ENCODE results near the gene C5orf15. TPM values are rescaled to one million over a fixed set of nuclear protein-coding genes. Genes with fewer than 3 reads are reported as not detected.

The C5orf15 gene
- total RNA-seq, 1 donor from 2014 or later, result 20.8 TPM

GRCh38 chr5:133912951-133913350 is 55.5 kb downstream of the C5orf15 start:
- Histone ChIP-seq H3K27me3 (ENCODE audit: control insufficient read depth, insufficient read depth, low read length) (peaks cover 2% of the 10 kb centered on the region), H3K4me3 (ENCODE audit: low read depth, low read length) (no peak overlapping the region), H3K36me3 (ENCODE audit: control insufficient read depth, insufficient read depth, low read length) (no peaks in the 10 kb centered on the region)
- FAIRE-seq (peak; percentile 43), DNase-seq (ENCODE audit: low read depth) (no peak)
- no peak for TF ChIP-seq CTCF (IDR thresholded peaks at IDR 0.05; ENCODE audit: insufficient read depth, low read length, severe bottlenecking)

GRCh38 chr5:133910571-133910970 is 57.9 kb downstream of the C5orf15 start:
- Histone ChIP-seq H3K27me3 (ENCODE audit: control insufficient read depth, insufficient read depth, low read length) (no peaks in the 10 kb centered on the region), H3K4me3 (ENCODE audit: low read depth, low read length) (no peak overlapping the region), H3K36me3 (ENCODE audit: control insufficient read depth, insufficient read depth, low read length) (no peaks in the 10 kb centered on the region)
- no peak for TF ChIP-seq CTCF (IDR thresholded peaks at IDR 0.05; ENCODE audit: insufficient read depth, low read length, severe bottlenecking)
- DNase-seq (ENCODE audit: low read depth) (no peak), FAIRE-seq (no peak)

GRCh38 chr5:133909603-133910002 is 58.8 kb downstream of the C5orf15 start:
- Histone ChIP-seq H3K27me3 (ENCODE audit: control insufficient read depth, insufficient read depth, low read length) (no peaks in the 10 kb centered on the region), H3K4me3 (ENCODE audit: low read depth, low read length) (no peak overlapping the region), H3K36me3 (ENCODE audit: control insufficient read depth, insufficient read depth, low read length) (no peaks in the 10 kb centered on the region)
- FAIRE-seq (peak; percentile 50), DNase-seq (ENCODE audit: low read depth) (no peak)
- TF ChIP-seq CTCF (IDR thresholded peaks at IDR 0.05; ENCODE audit: insufficient read depth, low read length, severe bottlenecking), result no peak

GRCh38 chr5:133907075-133907474 is 61.4 kb downstream of the C5orf15 start:
- no peaks in the 10 kb centered on the region for H3K36me3 ChIP-seq (ENCODE audit: control insufficient read depth, insufficient read depth, low read length)
- TF ChIP-seq CTCF (IDR thresholded peaks at IDR 0.05; ENCODE audit: insufficient read depth, low read length, severe bottlenecking), result no peak
- H3K4me3 ChIP-seq (ENCODE audit: low read depth, low read length), result no peak overlapping the region
- H3K27me3 ChIP-seq (ENCODE audit: control insufficient read depth, insufficient read depth, low read length), result no peaks in the 10 kb centered on the region
- DNase-seq (ENCODE audit: low read depth) (no peak), FAIRE-seq (no peak)

GRCh38 chr5:133906303-133906702 is 62.1 kb downstream of the C5orf15 start:
- no peaks in the 10 kb centered on the region for H3K27me3 ChIP-seq (ENCODE audit: control insufficient read depth, insufficient read depth, low read length)
- H3K4me3 ChIP-seq (ENCODE audit: low read depth, low read length), result no peak overlapping the region
- DNase-seq (ENCODE audit: low read depth), result no peak
- H3K36me3 ChIP-seq (ENCODE audit: control insufficient read depth, insufficient read depth, low read length), result no peaks in the 10 kb centered on the region
- FAIRE-seq, result no peak
- no peak for TF ChIP-seq CTCF (IDR thresholded peaks at IDR 0.05; ENCODE audit: insufficient read depth, low read length, severe bottlenecking)

Other genes with a start within 250 kb of the C5orf15 start
- gene VDAC1, start 36.4 kb upstream of the C5orf15 start, total RNA-seq, result 328 and 489 TPM in 2 replicates
- gene TCF7, start 146.1 kb upstream of the C5orf15 start, total RNA-seq, result under 0.01 and 0.13 TPM in 2 replicates
- gene SKP1, start 208.3 kb upstream of the C5orf15 start, total RNA-seq, result 157 and 293 TPM in 2 replicates